Fibroblast of skin of abdomen (primary cell): ENCODE results near the gene SDK2.

ENCODE experiments used
- DNase-seq: peaks from one replicate; pipeline ENCODE4 v3.0.0-alpha.2; 2013

SDK2 gene

GRCh38 chr17:73386561-73386960 lies 257.7 kb downstream of the SDK2 start:
- no peak for DNase-seq

- no peak for DNase-seq
These were observed 259.3 kb downstream of the SDK2 start for GRCh38 chr17:73384926-73385325.

- no peak for DNase-seq
These were observed 263.7 kb downstream of the SDK2 start for GRCh38 chr17:73380439-73381106.

DNA sequence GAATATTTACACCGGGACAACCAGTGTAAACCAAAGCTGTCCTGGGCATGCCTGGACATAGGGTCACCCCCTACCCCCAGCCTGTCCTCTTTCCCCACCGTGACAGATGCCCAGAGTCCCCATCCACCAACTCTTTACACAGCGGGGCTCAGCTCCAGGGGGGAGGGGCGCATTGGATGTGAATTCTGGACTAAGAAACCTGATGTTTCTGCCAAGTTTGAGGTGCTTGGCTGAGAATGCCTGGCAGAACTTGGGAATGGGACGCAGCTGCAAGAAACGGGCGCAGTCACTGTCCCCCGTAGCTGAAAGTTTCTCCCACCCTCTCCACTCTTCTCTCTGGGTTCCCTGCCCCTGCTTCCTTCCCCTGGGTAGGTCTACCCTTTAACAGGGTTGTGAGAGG lies 264.4 kb downstream of the SDK2 start:
- DNase-seq, result no peak

DNA sequence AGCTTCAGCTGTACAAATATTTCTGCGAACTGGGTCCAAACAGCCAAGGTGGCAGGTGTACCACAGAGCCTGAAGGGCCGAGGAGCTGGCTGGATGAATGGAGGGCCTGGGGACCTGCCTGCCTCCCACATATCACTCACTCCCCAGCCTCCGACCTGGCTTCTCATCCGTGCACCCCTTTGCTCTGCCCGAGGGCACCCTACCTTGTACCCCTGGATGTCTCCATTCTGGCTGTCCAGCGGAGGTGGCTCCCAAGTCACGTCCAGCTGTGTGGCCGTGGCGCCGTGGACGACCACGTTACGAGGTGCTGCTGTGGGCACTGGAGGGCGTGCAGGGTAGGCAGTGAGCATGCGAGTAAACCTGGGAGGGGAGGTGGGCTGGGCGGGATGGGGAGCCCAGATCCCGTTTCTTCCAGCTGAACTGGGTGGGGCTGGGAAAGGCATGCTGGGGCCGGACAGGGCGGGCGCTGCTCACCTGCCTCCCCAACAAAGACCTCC lies 265.2 kb downstream of the SDK2 start:
- no peak for DNase-seq

GRCh38 chr17:73376636-73377035 lies 267.6 kb downstream of the SDK2 start:
- no peak for DNase-seq

- DNase-seq, result no peak
These were observed 268.1 kb downstream of the SDK2 start for GRCh38 chr17:73376152-73376551.

DNA sequence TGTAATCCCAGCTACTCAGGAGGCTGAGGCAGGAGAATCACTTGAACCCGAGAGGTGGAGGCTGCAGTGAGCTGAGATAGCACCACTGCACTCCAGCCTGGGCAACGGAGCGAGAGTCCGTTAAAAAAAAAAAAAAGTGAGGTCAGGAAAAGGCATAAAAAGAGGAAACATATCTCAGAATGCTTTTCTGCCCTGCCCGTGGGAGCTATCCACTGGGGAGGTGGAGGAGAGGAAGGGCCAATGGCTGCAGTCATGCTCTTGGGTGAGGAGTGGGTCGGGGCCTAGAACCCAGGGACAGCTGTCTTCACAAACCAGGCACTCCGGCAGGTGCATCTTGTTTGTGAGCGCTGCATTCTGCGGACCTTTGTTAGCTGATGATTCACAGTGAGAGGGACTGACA lies 272.4 kb downstream of the SDK2 start:
- no peak for DNase-seq

DNA sequence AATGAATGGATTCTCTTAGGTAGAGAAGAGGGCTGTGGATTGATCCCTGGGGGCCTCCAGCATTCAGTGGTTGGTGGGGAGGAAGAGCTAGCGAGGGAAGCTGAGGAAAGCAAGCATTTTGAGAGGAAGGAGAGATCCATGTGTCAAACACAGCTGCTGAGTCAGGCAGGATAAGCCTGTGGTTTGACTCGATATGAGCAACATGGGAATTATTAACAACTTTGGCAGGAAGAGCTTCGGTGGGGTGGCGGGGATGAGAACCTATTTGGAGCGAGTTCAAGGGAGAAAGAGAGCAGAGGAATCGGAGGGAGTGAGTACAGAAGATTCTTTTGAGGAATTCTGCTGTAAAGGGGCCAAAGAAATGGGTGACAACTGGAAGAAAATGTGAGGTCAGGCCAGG lies 273.0 kb downstream of the SDK2 start:
- peak; percentile 93 for DNase-seq

DNA sequence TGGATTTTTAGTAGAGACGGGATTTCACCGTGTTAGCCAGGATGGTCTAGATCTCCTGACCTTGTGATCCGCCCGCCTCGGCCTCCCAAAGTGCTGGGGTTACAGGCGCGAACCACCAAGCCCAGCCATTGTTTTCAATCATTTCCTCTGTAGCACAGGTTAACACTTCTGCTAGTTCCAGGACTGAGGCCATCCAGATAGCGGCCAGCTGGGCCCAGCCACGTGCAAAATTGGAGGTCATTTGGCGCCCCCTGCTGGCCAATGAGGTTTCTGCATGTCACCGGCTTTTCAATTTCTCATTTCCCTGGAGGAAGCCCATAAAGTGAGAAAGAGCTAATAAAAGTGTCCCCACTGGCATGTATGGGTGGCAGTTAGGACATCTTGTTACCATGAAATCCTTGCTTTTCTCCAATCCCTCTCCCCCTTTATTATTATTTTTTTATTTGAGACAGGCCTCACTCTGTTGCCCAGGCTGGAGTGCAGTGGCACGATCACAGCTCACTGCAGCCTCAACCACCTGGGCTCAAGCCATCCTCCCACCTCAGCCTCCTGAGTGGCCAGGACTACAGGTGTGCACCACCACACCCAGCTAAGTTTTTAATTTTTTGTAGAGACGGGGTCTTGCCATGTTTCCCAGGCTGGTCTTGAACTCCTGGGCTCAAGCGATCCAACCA lies 274.3 kb downstream of the SDK2 start:
- DNase-seq, result peak; percentile 71

DNA sequence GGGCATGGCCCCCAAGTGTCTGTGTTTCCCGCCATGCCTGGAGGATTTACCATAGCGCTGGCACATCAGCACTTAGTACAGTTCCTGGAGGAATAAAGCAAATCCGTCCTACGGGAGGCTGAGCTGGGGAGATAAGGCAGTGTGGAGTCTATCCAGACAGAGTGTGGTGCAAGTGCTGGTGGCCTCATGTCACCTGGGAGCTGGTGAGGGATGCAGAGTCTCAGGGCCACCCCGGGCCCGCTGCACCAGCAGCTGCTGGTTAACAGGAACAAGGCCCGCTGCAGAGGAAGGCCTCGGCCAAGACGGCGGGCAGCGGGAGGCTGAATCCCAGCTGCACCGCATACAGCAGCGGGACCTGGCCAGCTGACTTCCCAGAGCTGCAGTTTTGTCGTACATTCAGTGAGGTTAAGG lies 275.1 kb downstream of the SDK2 start:
- DNase-seq, result no peak

- DNase-seq, result no peak
These were observed 276.1 kb downstream of the SDK2 start for GRCh38 chr17:73368085-73368631.

- DNase-seq, result no peak
These were observed 278.2 kb downstream of the SDK2 start for GRCh38 chr17:73365906-73366623.

DNA sequence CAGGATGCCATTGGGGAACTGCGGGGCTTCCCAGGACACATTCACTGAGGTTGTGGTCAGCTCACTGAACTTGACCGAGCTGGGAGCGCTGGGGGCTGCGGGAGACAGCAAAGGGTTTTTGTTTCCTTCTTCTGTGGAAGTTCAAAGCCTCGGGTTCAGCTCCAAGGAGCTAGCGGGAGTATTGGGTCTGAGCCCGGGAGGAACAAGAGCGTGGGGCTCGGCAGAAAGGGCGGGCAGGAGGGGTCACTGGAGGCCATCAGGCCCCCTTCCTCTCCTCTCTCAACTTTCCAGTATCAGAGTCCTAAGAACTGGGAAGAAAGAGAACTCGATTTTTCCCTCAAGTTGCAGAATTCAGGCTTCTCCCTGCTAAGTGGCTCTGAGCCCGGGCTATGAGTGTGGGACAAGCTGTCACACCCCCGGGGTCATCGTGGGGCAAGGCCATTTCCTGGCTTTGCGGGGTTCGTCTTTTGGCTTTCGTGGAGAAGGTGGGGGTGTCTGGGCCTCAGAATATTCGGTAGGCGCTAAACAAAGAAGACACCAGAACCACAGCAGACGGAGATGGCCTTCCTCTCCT lies 278.9 kb downstream of the SDK2 start:
- no peak for DNase-seq

GRCh38 chr17:73364155-73364522 lies 280.1 kb downstream of the SDK2 start:
- no peak for DNase-seq

DNA sequence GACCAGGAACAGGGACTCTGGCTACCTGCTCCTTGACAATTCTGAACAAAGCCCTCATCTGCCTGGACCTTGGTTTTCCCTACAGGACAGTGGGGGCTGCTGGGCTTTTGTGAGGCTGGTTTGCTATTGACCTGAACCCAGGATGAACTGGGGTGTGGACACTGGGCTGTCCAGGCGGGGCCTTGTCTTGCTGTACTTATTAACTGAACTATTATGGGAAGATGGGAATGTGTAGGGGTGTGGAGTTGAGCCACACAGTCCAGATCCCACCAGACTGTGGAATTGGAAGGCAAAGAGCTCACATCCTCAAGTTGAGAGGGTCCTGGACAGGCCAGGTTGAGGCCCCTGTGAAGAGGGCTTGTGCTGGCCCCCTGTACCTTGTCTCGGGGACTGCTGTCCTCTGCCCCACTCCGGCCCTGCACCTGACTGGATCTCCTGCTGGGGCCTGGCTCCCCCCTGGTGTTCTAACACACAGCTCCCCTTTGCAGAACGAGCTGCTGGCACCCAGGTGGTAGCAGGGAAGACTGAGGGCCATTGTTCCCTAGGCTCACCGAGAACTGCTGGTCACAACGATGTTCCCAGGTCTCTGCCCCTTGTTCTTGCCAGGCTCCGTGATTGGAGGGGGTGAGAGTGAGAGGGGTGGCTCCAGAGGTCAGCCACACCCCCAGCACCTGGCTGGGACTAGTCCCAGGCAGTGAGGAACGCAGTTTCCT lies 280.6 kb downstream of the SDK2 start:
- no peak for DNase-seq

- DNase-seq, result no peak
These were observed 281.5 kb downstream of the SDK2 start for GRCh38 chr17:73362697-73363096.

- no peak for DNase-seq
These were observed 283.1 kb downstream of the SDK2 start for GRCh38 chr17:73360961-73361761.

DNA sequence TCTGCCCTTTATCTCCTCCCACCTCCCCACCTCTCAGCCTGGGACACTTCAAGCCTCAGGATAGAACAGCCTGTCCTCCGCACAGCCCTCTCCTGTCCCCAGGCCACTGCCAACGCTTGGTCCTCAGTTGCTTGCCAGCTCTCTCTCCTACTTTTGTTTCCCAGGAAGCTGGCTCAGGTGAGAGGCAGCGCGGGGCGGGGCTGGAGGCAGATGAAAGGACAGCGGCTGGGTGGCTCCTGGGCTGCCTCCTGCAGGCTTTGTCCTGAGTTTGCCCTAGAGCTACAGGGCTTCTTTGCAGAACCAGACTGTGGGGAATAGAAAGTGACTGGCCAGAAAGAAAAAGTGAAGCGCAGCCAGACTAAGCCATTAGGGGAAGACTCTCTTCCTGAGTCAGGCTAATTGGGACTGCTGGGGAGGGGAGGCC lies 284.2 kb downstream of the SDK2 start:
- no peak for DNase-seq

- no peak for DNase-seq
These were observed 284.9 kb downstream of the SDK2 start for GRCh38 chr17:73359352-73359751.

DNA sequence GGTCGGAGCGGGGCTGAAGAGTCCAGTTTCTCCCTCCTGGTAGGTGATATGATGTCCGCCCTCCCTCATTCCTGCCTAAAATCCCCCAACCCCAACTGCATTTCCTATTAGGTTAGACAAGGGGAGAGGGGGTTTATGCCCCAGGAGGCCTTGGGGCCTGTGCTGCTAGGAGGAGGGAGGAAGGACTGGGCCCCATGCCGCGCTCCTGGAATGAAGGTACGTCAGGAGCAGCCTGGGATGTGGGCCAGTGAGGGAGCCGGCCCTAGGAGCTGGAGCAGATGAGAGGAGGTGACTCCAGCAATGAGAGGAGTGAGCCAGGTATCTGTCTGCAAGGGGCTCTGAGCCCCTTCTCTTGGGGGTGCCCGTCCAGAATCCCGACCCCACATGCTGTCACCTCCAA lies 285.6 kb downstream of the SDK2 start:
- no peak for DNase-seq

- no peak for DNase-seq
These were observed 286.3 kb downstream of the SDK2 start for GRCh38 chr17:73357981-73358380.
